ENCODE results near the gene ZNF598.

ZNF598 gene

GRCh38 chr16:2054543-2055245 lies 45.1 kb upstream of the ZNF598 start:
- no peak for TF ChIP-seq OSR1 (CRISPR knock-in tag; IDR thresholded peaks at IDR 0.05)
- TF ChIP-seq CREB5 (CRISPR knock-in tag; IDR thresholded peaks at IDR 0.05; ENCODE audit: low read depth) = no peak
- no peak for TF ChIP-seq RARB (CRISPR knock-in tag; IDR thresholded peaks at IDR 0.05)
- TF ChIP-seq CSDC2 (CRISPR knock-in tag; IDR thresholded peaks at IDR 0.05) = no peak
- TF ChIP-seq ESRRG (CRISPR knock-in tag; IDR thresholded peaks at IDR 0.05) = no peak
- no peak for TF ChIP-seq ZNF70 (CRISPR knock-in tag; IDR thresholded peaks at IDR 0.05)
- TF ChIP-seq TOX (CRISPR knock-in tag; IDR thresholded peaks at IDR 0.05; ENCODE audit: borderline replicate concordance) = no peak
- no peak for TF ChIP-seq ZFP3 (CRISPR knock-in tag; IDR thresholded peaks at IDR 0.05)
- TF ChIP-seq ISL1 (CRISPR knock-in tag; IDR thresholded peaks at IDR 0.05) = no peak
- no peak for TF ChIP-seq TCF4 (CRISPR knock-in tag; IDR thresholded peaks at IDR 0.05; ENCODE audit: borderline replicate concordance)
- no peak for TF ChIP-seq ZNF565 (CRISPR knock-in tag; conservative IDR thresholded peaks at IDR 0.05; ENCODE audit: low read depth)
- TF ChIP-seq CSRNP3 (CRISPR knock-in tag; IDR thresholded peaks at IDR 0.05) = no peak
- TF ChIP-seq TSHZ2 (CRISPR knock-in tag; IDR thresholded peaks at IDR 0.05) = no peak
- ATAC-seq = no peak

- ATAC-seq = no peak
- TF ChIP-seq TOX (CRISPR knock-in tag; IDR thresholded peaks at IDR 0.05; ENCODE audit: borderline replicate concordance) (no peak), CSDC2 (CRISPR knock-in tag; IDR thresholded peaks at IDR 0.05) (no peak), CSRNP3 (CRISPR knock-in tag; IDR thresholded peaks at IDR 0.05) (no peak), TSHZ2 (CRISPR knock-in tag; IDR thresholded peaks at IDR 0.05) (no peak), SNAI2 (CRISPR knock-in tag; IDR thresholded peaks at IDR 0.05) (no peak)
Measured at GRCh38 chr16:2053897-2054296, 44.3 kb upstream of the ZNF598 start.

- no peak for ATAC-seq
- no peak for TF ChIP-seq CSRNP3 (CRISPR knock-in tag; IDR thresholded peaks at IDR 0.05)
- TF ChIP-seq TSHZ2 (CRISPR knock-in tag; IDR thresholded peaks at IDR 0.05) = no peak
- no peak for TF ChIP-seq ZFP30 (CRISPR knock-in tag; IDR thresholded peaks at IDR 0.05)
- TF ChIP-seq SNAI2 (CRISPR knock-in tag; IDR thresholded peaks at IDR 0.05) = no peak
- no peak for TF ChIP-seq PATZ1 (CRISPR knock-in tag; IDR thresholded peaks at IDR 0.05; ENCODE audit: borderline replicate concordance)
- TF ChIP-seq CREB5 (CRISPR knock-in tag; IDR thresholded peaks at IDR 0.05; ENCODE audit: low read depth) = no peak
- TF ChIP-seq BACH2 (CRISPR knock-in tag; IDR thresholded peaks at IDR 0.05; ENCODE audit: borderline replicate concordance) = no peak
- no peak for TF ChIP-seq ISL1 (CRISPR knock-in tag; IDR thresholded peaks at IDR 0.05)
- no peak for TF ChIP-seq TCF4 (CRISPR knock-in tag; IDR thresholded peaks at IDR 0.05; ENCODE audit: borderline replicate concordance)
- TF ChIP-seq CSDC2 (CRISPR knock-in tag; IDR thresholded peaks at IDR 0.05) = no peak
Measured at GRCh38 chr16:2053211-2053610, 43.6 kb upstream of the ZNF598 start.
